MV-4-11 (cell line): ENCODE measurements around the gene CDH10.
A peak's percentile ranks its signal among the peaks of the same experiment; 100 is the strongest.

Experiments used
- DNase-seq: peaks from one replicate; lab custom pipeline; 2025; lab: John Stamatoyannopoulos, UW

Gene CDH10

DNA sequence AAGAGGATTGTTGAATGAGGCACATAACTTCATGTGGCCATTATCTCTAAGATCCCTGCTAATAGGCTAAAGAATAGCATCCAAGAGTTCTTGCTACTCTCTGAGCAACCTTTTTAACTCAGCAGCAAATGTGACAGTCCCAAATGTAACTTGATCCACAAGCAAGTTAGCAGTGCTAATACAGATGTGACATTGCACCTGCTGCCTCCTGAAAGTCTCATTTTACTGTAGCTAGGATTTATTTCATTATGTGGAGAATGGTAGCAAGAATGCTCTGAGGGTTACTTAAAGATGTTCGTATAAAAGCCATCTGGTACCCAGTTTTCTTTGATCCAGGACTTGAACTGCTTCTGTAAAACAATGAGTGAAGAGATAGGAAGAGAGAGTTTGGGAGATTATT, 45.8 kb downstream of the CDH10 start:
- no peak for DNase-seq

DNA sequence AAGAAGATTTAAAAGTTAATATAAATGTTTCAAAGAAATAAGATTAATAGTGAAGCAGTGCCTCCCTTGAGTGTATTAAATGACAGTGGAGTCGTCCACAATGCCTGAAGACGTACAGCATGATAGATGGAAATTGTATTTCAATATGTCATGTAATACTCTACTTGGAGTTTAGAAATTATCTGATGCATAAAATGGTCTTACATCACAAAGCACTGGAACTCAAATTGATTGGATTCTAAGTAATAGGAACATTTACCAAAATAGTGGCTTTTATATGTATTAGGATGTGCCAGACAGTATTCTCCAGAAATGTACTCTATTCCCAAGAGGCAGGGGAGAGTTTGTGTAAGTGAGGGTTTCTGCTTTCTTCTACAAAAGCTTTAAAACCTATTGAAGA, 49.4 kb downstream of the CDH10 start:
- DNase-seq: no peak

DNA sequence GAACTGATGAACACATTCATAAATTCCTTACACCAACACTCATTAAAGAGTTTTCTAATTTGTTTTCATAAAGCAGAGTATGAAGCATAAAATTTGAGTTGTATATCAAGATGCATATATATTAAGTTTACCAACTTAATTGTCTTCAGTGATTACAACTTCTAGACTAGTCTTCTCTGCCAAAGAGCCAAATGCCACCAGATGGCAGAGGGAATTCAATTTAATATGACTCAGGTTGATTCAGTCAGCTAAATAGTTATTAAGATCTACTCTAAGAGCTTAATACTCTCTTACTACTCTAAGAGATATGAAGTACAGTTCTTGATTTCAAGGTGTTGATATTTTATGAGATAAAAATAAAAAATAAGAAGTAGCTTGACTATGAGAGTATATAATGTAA, 53.4 kb downstream of the CDH10 start:
- no peak for DNase-seq

DNA sequence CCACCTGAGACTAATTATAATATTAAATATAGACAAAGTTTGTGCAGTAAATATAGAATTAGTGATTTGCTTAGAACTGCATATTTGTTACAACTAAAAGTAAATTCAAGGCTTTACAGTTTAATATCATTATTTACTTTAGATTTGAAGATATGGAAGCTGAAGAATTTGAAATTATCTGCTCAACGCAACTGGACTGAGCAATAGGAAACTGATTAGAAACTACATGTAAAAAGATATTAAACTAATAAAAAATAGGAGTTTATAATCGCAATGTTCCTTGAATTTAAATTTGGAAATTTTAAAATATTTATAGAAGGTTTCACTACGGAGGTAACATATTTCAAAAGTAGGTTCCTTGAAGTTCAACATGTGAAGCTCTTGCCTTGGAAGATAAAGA, 55.2 kb downstream of the CDH10 start:
- DNase-seq: no peak

DNA sequence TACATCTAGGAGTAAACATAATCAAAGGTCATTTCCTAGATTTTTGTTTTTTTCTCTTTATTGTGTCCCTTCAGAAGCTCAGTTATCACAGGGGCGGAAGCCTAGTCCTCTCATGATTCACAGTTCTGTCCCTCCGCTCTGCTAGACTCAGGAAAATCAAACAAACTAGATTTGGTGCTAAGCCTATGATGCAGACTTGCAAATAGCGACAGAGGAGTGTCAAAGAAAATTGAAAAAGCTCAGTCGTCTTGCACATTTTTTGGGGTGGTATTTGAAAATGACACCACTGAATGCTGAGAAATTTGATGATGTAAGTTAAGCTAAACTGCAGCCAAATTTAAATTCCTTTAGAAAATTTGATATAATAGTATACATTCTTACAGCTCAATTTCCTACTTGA, 59.0 kb downstream of the CDH10 start:
- DNase-seq: no peak

DNA sequence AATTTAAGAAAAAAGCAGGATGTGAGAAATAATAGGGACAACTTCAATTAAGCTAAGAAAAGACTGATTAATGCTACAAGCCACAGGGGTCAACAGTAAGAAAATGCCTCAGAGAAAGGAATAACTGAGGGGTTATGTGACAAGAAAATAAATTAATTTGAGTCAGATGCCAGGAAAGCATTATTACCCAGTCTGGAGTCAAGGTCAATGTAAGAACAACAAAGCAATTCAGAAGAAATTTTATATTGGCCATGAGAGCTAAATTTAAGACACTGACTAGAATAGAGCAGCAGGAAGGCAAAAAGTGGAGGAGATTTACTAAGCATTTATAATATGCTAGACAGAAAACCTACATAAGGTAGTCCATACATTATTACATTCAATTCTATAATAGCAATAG, 73.5 kb downstream of the CDH10 start:
- no peak for DNase-seq

DNA sequence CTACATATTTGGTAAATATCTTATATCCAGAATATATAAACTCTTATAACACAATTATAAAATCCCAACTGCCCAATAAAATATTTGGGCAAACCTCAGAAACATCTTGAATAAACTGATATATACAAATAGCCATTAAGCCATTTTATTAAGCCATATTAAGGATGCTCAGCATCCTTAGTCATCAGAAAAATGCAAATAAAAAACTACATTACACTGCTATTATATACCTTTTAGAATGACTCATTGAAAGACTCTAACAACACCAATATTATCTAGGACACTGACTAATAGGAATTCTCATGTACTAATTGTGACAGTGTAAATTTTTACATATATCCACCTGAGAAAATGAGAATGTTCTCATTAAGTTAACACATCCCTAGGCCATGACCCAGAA, 77.8 kb downstream of the CDH10 start:
- DNase-seq: no peak

DNA sequence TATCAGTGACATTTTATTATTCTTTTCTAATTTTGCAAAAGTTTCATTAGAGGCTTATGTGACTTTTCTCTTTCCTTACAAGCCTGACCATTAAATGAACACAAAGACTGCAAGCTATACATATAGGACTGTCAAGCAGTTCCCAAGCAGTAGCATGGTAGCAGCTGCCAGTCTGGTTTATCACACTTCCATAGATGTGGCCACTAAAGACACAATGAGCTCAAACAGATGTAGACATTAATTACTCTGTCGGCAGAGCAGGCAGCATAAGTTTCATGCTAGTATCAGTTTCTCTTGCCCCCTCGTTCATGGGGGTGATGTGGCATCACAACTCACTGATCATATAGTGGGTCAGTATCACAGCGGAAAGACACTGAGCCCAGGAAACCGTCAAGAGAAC, 89.5 kb downstream of the CDH10 start:
- no peak for DNase-seq

DNA sequence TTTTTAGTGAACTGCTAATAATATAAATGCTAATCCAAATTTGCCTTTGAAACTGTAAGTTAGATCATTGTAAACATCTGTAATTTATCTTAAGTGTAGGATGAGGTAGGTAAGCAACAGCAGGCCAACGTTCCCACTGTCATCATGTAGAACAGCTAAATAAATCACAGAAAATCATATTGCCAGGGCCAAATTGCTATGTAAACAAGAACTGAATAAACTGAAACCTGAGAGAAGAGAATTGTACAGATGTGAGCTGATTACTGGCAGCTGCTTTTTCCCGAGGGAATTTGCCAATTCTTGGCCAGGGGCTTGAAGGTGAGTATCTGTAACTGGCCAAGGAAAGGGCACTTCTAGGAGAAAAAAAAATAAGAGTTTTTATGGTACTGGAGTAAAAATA, 97.6 kb downstream of the CDH10 start:
- no peak for DNase-seq

DNA sequence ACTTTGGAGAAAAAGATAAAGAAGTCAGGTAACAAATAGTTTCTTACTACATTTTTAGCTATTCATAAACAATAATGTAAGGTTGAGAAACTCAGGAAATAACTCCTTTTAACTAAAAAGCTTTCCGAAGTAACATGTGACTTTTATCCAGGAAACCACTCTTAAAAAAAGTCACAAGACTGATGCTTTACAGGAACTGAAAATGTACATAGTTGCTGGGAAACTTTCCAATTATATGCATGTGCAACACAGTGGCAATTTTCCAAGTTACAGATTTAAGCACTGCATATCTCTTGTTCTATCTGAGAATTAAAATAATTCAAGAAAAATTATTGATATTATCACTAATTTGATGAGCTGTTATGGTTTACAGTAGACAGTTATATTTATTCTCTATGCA, 105.2 kb downstream of the CDH10 start:
- peak; percentile 94 for DNase-seq

DNA sequence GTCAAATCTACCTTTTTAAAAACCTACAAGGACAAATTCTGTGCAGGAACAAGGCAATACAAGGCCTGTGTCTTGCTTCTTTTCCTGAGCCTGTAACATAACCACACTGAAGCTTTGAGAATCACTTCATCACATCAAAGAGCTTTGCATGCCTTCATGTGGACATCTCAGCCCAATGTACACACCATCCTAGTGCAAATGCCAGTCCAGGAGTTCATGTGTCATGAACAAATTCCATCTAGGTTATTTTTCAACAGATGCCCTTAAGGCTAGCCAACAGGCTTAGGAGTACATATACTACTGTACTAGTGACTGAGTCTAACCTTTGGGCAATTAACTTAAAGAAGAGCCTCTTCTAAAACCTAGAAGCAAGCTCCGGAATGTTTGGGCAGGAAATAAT, 106.4 kb downstream of the CDH10 start:
- DNase-seq: no peak

DNA sequence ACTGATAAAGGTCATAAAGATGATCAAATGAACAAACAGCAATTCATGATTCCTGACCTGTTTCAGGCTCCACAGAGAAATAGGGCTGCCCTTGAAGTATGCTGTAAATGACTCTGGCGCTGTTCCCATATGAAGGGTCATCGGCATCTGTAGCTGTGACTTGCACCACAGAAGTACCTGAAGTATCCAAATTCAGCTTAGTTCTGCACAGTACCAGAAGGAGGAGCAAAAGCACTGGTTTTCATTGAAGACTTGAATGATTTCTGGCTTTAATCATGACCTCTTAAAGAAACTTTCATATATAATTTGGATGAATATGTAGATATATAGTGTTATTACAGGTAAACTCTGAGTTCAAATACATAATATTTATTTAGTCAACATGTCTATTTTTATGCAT, 109.1 kb downstream of the CDH10 start:
- DNase-seq: no peak

DNA sequence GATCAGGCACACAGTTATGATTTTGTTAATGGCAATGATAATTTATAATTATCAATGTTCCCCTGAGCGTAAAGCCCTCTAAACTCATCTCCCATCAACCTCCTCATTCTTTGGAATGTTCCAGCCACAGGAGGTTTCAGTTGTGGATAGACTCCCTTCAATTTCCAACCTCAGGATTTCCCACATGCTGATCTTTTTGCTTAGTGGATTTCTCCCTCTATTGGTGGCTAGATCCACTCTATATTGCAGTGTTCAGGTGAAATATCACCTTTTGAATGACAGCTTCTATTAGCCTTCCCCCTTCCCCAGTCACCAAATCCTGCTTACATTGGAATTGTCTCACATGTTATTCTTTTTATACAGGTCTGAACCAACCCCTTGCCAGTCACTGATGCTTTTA, 113.9 kb downstream of the CDH10 start:
- no peak for DNase-seq

DNA sequence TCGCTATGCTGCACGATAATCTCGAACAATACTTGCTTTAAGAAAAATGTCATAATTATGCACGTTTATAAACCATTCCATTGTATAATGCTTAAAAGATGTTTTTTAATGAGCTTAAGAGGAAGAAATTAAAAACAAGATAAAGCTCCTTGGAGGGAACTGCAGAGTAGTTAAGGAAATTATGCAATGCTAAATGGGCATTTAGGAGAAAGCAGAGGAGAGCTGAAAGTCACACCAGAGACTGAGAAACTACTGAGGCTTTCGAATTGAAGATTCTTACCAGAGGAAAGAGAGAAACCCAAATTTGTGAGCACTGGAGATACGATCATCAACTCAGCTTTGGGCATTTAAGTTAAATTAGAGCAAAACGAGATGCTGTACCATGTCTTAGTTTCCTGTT, 119.4 kb downstream of the CDH10 start:
- no peak for DNase-seq

DNA sequence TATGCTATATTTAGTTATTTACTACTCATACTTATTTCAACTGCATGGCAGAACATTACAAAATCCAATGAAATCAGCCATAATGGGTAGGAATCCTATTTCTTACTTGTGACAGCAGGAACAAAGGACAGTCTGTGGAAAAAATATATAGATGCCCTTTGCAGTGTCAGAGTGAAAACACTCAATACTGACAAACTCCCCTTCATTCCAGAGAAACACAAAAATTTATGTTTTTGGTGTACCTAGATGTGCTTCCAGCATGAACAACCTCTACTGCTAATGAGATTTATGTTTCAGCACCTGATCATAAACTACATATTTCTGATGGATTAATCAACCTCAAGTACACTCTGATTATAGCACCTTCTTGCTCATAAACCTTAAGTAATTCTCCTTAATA, 132.4 kb downstream of the CDH10 start:
- no peak for DNase-seq

DNA sequence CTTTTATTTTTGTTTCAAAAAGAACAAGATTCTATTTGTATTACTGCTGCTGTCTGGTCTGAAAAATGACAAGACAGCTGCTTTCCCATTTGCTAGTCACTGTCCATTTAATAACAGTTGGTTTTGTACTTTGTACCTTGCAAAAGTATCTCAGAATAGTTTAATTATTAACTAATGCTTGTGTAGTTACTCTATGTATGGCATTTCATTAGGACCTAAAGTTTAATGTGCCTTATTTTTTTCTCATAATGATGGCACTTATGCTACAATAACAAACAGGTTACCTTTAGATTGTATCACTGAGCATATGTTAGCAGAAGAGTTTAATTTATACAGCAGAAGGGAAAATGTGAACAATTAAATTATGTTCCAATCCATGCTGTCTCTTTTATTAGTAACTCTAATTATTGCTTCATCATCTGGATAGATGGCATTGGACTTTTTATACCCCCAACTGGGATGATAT, 134.2 kb downstream of the CDH10 start:
- no peak for DNase-seq

DNA sequence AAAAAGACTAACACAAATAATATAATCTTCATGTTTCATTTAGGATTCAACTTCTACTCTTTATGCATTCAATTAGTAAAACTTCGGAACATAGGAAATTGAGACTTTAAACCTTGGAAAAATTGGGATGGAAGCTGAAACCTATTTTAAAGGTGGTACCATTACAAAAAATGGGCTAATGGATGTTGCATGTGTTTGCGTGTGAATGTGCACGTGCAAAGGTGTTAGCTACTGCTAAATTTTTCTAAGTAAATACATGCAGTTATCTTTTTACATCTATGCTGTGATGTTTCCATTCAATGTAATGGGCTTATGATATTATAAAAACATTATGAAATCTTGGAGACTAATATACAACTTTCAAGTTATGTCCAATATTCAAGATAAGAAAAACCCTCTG, 134.8 kb downstream of the CDH10 start:
- no peak for DNase-seq

DNA sequence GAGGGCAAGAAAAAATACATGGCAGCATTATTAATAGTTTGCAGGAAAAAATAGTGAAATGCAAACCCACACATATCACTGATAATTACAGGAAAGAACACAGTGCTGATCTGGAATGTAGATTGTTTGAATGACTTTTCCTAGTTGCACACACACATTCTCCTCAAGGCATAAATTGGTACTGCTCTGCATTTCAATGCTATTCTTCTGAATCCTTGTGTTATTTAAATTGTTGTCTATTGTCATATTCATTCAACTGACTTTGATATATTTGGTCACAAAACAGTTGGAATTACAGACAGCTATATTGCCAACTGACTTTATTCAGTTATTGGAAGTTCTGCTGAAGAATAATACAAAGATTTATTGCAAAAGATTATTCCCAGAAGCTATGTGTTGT, 139.5 kb downstream of the CDH10 start:
- DNase-seq: no peak

DNA sequence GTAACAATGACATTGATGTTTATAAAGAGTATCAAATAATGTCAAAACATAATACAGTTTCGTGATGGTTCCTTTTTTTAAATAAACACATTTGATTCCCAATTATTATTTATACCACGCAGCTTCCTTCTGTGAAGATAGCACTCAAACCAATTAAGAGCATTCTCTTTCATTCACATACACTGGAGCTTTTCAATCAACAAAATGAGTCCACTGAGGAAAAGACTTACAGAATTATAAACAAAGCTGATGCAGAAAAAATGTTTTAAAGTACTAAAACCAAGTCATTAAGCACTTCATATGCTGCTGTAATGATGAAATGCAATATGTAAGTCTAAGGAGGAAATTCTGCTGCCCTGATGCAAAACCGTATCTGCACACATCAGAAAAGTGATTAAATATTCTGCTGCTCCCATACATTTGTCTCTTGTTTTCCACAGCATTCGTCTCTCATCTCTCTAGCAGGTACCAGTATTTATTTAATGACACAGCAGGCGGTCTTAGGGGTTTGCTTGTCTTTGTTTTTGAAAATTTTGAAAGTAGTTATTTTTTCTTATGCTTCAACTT, 147.1 kb downstream of the CDH10 start:
- no peak for DNase-seq

DNA sequence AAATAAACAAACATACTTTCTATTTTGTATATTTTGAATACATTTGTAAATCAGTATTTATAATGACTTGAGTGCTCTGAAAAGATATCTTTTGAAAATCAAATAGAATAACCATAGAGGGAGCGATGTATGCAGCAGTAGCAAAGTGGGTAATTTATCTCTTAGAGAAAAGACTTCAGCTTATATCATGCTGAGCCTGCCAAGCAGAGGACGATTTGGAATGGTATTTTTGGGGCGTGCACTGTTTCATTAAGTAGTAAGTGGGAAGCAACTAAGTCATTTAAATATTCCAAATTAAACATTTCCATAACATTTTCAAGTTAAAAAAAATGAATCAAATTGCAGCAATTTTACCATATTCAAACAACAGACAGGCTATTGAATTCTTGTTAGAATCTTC, 147.6 kb downstream of the CDH10 start:
- DNase-seq: no peak

DNA sequence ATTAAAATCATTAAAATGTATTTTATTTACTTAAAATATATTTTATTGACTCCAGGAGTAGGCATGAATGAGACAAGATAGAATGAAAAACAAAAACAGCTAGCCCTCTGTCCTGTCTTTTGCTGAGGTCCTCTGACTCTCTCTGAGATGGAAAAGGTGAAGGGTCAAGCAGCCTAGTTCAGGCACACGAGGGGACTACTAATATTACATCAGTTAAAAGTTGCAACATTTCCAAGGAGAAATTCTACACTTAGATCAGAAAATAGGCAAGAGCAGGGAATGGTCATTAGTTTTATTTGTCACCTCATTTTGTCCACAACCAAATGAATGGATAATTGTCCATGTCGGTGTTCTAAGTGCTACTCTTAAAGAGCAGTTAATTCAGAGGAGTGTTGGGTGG, 148.5 kb downstream of the CDH10 start:
- no peak for DNase-seq

DNA sequence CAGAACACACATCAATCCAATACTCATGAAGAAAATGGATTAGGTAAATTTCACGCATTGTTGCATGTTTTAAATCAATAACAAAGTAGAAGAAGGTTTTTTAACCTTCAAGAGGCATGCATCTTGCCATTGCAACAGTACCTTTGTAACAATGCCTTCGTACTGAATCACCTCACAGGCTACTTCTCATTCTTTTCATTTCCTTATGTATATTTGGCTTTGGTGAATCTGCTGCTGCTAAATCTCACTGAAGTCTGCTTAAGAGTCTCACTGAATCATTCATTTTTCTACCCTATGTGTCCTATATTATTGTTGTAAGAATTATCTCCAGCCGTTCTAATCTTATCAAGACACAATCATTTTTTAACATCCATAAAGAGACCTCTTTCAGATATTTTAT, 152.5 kb downstream of the CDH10 start:
- DNase-seq: no peak

DNA sequence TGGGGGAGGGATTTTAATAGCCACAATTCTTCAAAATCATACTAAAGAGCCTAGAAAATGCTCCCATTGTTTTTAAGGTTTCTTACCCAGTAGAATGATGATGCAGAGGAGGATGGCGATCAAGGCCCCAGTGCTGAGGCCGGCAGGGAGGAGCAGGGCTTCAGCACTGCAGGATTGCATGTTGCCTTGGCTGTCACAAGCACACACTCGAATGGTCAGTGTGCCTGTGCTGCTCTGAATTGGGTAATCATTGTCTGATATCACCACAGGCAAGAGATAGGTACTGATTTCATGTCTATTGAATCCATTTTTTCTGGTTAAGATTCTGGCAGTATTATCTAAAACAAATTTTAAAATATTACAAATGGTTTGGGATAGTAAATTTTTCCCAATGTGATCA, 153.3 kb downstream of the CDH10 start:
- no peak for DNase-seq

DNA sequence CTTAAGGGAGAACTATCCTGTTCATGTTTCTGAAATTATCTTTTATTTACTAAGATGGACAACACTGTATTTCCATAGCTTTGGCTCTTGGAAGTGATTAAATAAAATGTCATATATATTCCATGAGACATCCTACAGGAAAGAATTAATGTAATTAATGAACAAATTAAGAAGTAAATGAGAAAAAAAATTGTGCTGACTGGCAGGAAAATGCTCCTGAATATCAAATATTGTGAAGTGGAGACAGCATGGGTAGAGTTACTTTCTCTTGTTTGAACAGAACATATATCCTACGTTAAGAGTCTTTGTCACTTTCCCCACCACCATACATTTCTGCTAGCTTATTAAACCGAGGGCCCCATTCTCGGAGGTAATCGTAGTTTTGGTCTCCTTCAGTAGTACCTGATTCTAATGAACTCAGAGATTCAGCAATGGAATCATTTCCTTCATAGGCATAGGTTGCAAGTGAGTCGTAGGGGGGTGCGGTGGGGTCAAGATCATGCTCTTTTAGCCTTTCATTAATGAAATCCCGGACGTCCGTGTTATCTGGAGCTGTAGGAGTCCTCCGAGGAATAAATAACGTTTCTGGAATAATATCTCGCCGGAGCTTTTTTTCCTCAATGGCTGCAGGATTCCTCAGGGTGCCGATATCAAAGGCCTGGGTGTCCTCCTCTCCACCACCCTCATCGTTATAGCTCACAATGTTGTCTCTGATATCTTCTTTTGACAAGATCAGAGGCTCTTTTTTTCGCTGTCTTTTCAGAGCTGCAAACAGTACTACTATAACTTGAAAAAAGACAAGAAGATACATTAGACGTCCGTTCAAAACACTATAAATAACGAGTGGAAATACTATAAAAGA, 157.2 kb downstream of the CDH10 start:
- no peak for DNase-seq
